ENCODE measurements around the gene DHX8. TPM values are rescaled to one million over a fixed set of nuclear protein-coding genes. Genes with fewer than 3 reads are reported as not detected.

The DHX8 gene
- total RNA-seq, 1 experiment from 2014 or later, result 24.4 TPM

DNA sequence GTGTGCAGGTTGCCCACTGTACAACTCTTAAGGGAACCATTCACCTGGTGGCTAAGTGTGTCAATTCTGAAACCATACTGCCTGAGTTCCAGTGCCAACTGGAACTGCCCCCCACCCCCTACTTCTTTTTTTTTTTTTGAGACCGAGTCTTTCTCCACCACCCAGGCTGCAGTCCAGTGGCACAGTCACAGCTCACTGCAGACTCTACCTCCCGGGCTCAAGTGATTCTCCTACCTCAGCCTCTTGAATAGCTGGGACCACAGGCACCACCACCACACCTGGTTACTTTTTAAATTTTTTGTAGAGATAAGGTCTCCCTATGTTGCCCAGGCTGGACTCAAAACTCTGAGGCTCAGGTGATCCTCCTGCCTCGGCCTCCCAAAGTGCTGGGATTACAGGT, 40.4 kb upstream of the DHX8 start:
- Histone ChIP-seq H3K4me1 (ENCODE audit: insufficient read depth, low read length, poor library complexity, severe bottlenecking) (no peaks in the 10 kb centered on the region), H3K27me3 (replicated peaks; ENCODE audit: insufficient read depth, low read depth, low read length, poor library complexity) (no peaks in the 10 kb centered on the region), H3K27ac (ENCODE audit: low read depth, low read length, poor library complexity, severe bottlenecking) (no peak overlapping the region), H3K36me3 (ENCODE audit: insufficient read depth, low read length, poor library complexity, severe bottlenecking) (no peaks in the 10 kb centered on the region), H3K4me3 (ENCODE audit: low read depth, low read length, poor library complexity, severe bottlenecking) (no peak overlapping the region), H3K9me3 (ENCODE audit: low read depth, low read length, poor library complexity, severe bottlenecking) (no peaks in the 10 kb centered on the region)
- intact Hi-C loops (cut with micrococcal nuclease; ENCODE audit: unreplicated experiment), result no loop called here
- TF ChIP-seq, protein P1, sequence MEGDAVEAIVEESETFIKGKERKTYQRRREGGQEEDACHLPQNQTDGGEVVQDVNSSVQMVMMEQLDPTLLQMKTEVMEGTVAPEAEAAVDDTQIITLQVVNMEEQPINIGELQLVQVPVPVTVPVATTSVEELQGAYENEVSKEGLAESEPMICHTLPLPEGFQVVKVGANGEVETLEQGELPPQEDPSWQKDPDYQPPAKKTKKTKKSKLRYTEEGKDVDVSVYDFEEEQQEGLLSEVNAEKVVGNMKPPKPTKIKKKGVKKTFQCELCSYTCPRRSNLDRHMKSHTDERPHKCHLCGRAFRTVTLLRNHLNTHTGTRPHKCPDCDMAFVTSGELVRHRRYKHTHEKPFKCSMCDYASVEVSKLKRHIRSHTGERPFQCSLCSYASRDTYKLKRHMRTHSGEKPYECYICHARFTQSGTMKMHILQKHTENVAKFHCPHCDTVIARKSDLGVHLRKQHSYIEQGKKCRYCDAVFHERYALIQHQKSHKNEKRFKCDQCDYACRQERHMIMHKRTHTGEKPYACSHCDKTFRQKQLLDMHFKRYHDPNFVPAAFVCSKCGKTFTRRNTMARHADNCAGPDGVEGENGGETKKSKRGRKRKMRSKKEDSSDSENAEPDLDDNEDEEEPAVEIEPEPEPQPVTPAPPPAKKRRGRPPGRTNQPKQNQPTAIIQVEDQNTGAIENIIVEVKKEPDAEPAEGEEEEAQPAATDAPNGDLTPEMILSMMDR (conservative IDR thresholded peaks at IDR 0.05; ENCODE audit: low read depth, low read length), result no peak
- TF ChIP-seq EZH2 (IDR thresholded peaks at IDR 0.05; ENCODE audit: borderline replicate concordance, low read depth, low read length, poor library complexity, severe bottlenecking), result no peak
- DNase-seq (ENCODE audit: low spot score), result no peak
- no TSS peak for BruUV-seq (replicated peaks)
- CTCF ChIA-PET, result no interaction called here
- POLR2A ChIA-PET (ENCODE audit: low non-redundant PET), result no interaction called here

DNA sequence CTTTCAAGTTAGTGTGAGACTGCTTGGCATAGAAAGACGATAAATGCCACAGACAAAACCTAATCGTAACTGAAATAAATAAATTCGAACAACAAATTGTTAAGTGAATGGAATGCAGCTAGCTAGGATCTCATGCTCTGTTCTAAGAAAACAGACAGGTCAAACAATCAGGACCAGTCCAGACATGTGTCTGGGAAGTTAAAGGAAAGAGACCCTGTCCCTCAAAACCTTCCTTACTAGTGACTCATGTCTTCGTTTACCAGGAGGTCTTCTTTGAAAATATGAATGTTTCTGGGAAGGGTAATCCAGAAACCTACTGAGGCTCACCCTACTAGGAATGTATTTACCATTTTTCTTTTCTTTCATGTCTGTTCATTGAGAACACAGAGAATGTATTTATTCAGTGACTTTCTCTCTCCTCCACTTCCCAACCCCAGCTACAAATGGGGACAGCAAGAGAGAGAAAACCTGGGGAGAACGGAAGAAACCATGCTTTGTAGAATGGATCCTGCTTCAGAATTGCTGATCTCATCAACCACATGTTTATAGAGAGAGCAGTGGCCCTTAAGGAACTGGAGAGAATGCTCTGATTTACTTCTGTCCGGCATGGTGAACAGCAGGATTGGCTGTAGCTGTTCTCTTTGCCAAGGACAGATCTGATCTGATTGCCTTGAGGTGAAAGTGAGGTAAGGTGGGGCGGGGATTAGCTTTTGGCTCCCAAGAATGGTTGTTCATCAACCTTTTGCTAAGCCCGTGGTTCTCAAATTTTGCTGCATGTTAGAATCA, 39.4 kb upstream of the DHX8 start:
- POLR2A ChIA-PET (ENCODE audit: low non-redundant PET), result interaction anchor here (0.7 kb wide), 1 partner anchor 55 kb away, joined by 3 read pairs; no protein-coding TSS in a partner anchor
- no peaks in the 10 kb centered on the region for H3K36me3 ChIP-seq (ENCODE audit: insufficient read depth, low read length, poor library complexity, severe bottlenecking)
- intact Hi-C loops (cut with micrococcal nuclease; ENCODE audit: unreplicated experiment), result no loop called here
- TF ChIP-seq EZH2 (IDR thresholded peaks at IDR 0.05; ENCODE audit: borderline replicate concordance, low read depth, low read length, poor library complexity, severe bottlenecking), result no peak
- TF ChIP-seq, protein P1 (conservative IDR thresholded peaks at IDR 0.05; ENCODE audit: low read depth, low read length), result no peak
- no peaks in the 10 kb centered on the region for H3K9me3 ChIP-seq (ENCODE audit: low read depth, low read length, poor library complexity, severe bottlenecking)
- no peak overlapping the region for H3K4me3 ChIP-seq (ENCODE audit: low read depth, low read length, poor library complexity, severe bottlenecking)
- no peak overlapping the region for H3K27ac ChIP-seq (ENCODE audit: low read depth, low read length, poor library complexity, severe bottlenecking)
- H3K4me1 ChIP-seq (ENCODE audit: insufficient read depth, low read length, poor library complexity, severe bottlenecking), result no peaks in the 10 kb centered on the region
- CTCF ChIA-PET, result no interaction called here
- DNase-seq (ENCODE audit: low spot score), result no peak
- BruUV-seq (replicated peaks), result no TSS peak
- H3K27me3 ChIP-seq (replicated peaks; ENCODE audit: insufficient read depth, low read depth, low read length, poor library complexity), result no peaks in the 10 kb centered on the region

DNA sequence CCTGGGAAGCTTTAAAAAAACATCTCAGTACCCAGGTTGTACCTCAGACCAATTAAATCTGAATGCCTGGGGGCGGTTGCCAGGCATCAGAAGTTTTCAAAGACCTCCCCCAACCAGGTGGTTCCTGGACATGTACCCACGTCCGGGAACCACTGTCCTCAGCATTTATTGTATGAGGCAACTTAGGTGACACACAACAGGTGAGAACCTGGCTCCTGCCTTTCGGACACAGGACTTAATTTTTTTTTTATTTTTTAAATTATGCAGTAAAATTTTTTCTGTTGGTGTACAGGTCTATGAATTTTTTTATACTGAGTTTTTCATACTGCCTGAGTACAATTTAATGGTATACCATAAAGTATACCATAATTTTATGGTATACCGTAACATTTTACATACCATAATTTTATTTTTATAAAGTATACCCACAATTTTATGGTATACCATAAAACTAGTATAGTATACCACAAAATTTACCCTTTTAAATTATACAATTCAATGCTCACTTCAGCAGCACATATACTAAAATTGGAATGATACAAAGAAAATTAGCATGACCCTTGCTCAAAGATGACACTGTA, 38.7 kb upstream of the DHX8 start:
- no peaks in the 10 kb centered on the region for H3K27me3 ChIP-seq (replicated peaks; ENCODE audit: insufficient read depth, low read depth, low read length, poor library complexity)
- H3K27ac ChIP-seq (ENCODE audit: low read depth, low read length, poor library complexity, severe bottlenecking), result no peak overlapping the region
- H3K4me3 ChIP-seq (ENCODE audit: low read depth, low read length, poor library complexity, severe bottlenecking), result no peak overlapping the region
- CTCF ChIA-PET, result no interaction called here
- no TSS peak for BruUV-seq (replicated peaks)
- H3K36me3 ChIP-seq (ENCODE audit: insufficient read depth, low read length, poor library complexity, severe bottlenecking), result no peaks in the 10 kb centered on the region
- TF ChIP-seq EZH2 (IDR thresholded peaks at IDR 0.05; ENCODE audit: borderline replicate concordance, low read depth, low read length, poor library complexity, severe bottlenecking), result no peak
- TF ChIP-seq, protein P1 (conservative IDR thresholded peaks at IDR 0.05; ENCODE audit: low read depth, low read length), result no peak
- H3K4me1 ChIP-seq (ENCODE audit: insufficient read depth, low read length, poor library complexity, severe bottlenecking), result no peaks in the 10 kb centered on the region
- POLR2A ChIA-PET (ENCODE audit: low non-redundant PET), result interaction anchor here (0.7 kb wide), 1 partner anchor 54 kb away, joined by 3 read pairs; no protein-coding TSS in a partner anchor
- no peak for DNase-seq (ENCODE audit: low spot score)
- intact Hi-C loops (cut with micrococcal nuclease; ENCODE audit: unreplicated experiment), result no loop called here
- H3K9me3 ChIP-seq (ENCODE audit: low read depth, low read length, poor library complexity, severe bottlenecking), result no peaks in the 10 kb centered on the region

Measured in A673 (cell line).